HCT116 (cell line): Measurements from ENCODE around the gene FTCDNL1. TPM values are rescaled to one million over a fixed set of nuclear protein-coding genes. Genes with fewer than 3 reads are reported as not detected.

Source experiments
- ATAC-seq: fragments of 200-7000 bp; cut with Tn5 transposase; 2 replicates; pipeline ENCODE4 v1.9.1; 2020; ENCODE audit warnings: mild to moderate bottlenecking, moderate library complexity
- BruUV-seq: library from RNA; stranded (reverse); fragments of 400-500 nt; replicated peaks from 2 replicates; lab custom pipeline; 2021; lab: Mats Ljungman, UMichigan
- CTCF ChIA-PET: fragments of 300-600 bp; sonication (Branson Sonifier 250); formaldehyde crosslinking; loops from one replicate; lab custom pipeline; 2021; ENCODE audit warnings: antibody characterized with exemption; lab: Charles Lee
- POLR2A ChIA-PET: fragments of 300-600, 350-600 bp; sonication (Branson Sonifier 250); formaldehyde crosslinking; loops from one replicate; lab custom pipeline; 2021; ENCODE audit warnings: antibody characterized with exemption; lab: Charles Lee
- RAD21 ChIA-PET, 2 experiments: fragments of 300-600 bp; sonication (Branson Sonifier 250); formaldehyde crosslinking; loops; one replicate each; lab custom pipeline; 2023; ENCODE audit warnings: low total read pairs in 2 of 2; ENCODE audit not compliant: uncharacterized antibody in 2 of 2, unreplicated experiment in 2 of 2, low non-redundant PET in 1 of 2; lab: Charles Lee
- DNase-seq: peaks from one replicate; pipeline ENCODE4 v3.0.0-alpha.2; 2010; ENCODE audit warnings: low read depth, low spot score
- H2AFZ ChIP-seq: fragments of 200-600 bp; shearing (Covaris generic), sonication (generic); 2 replicates; pipeline ENCODE4 v1.6.1; 2017; ENCODE audit warnings: low read depth, mixed run types, mixed read lengths, antibody characterized with exemption, low read length; ENCODE audit not compliant: poor library complexity, severe bottlenecking
- H3K27ac ChIP-seq: 2 replicates; pipeline ENCODE4 v1.5.1; 2012; ENCODE audit warnings: low read depth, low read length
- H3K27me3 ChIP-seq: fragments of 200-600 bp; sonication (generic); 2 replicates; pipeline ENCODE4 v1.6.1; 2016; ENCODE audit warnings: mixed run types, low read length, mixed read lengths; ENCODE audit not compliant: insufficient read depth
- H3K36me3 ChIP-seq, 2 experiments: fragments of 200-500 bp in 1 of 2; fragments of 200-600 bp in 1 of 2; sonication (Bioruptor generic) in 1 of 2; sonication (generic) in 1 of 2; 2 replicates each; pipeline versions ENCODE4 v1.5.1 to v1.6.1; 2014 to 2016; ENCODE audit warnings: low read length in 2 of 2, inconsistent platforms in 1 of 2, mixed read lengths in 1 of 2, mixed run types in 1 of 2; ENCODE audit not compliant: insufficient read depth in 2 of 2, control insufficient read depth in 1 of 2
- H3K4me1 ChIP-seq, 2 experiments: fragments of 200-600 bp in 1 of 2; sonication (generic) in 1 of 2; 2 replicates each; pipeline versions ENCODE4 v1.5.1 to v1.6.1; 2012 to 2017; ENCODE audit warnings: low read length in 2 of 2, inconsistent platforms in 1 of 2, mild to moderate bottlenecking in 1 of 2, mixed read lengths in 1 of 2, mixed run types in 1 of 2, moderate library complexity in 1 of 2; ENCODE audit not compliant: insufficient read depth in 2 of 2, control insufficient read depth in 1 of 2
- H3K4me2 ChIP-seq: fragments of 200-600 bp; sonication (generic); 2 replicates; pipeline ENCODE4 v1.6.1; 2017; ENCODE audit warnings: mixed run types, low read length, mixed read lengths
- H3K4me3 ChIP-seq, 2 experiments: fragments of 200-600 bp in 1 of 2; sonication (generic) in 1 of 2; replicated peaks in 1 of 2; 2 replicates each; pipeline ENCODE4 v1.5.1; 2011 to 2016; ENCODE audit warnings: low read length in 2 of 2, control low read depth in 1 of 2, low read depth in 1 of 2, mild to moderate bottlenecking in 1 of 2, mixed read lengths in 1 of 2, mixed run types in 1 of 2
- H3K79me2 ChIP-seq: fragments of 200-600 bp; sonication (generic); 2 replicates; pipeline ENCODE4 v1.6.1; 2017; ENCODE audit warnings: mild to moderate bottlenecking, mixed run types, low read length, moderate library complexity, mixed read lengths; ENCODE audit not compliant: insufficient read depth
- H3K9ac ChIP-seq: fragments of 200-600 bp; sonication (generic); 2 replicates; pipeline ENCODE4 v1.6.1; 2016; ENCODE audit warnings: low read length, mixed read lengths
- H3K9me2 ChIP-seq: fragments of 200-600 bp; sonication (generic), shearing (Covaris generic); 2 replicates; pipeline ENCODE4 v1.6.1; 2017; ENCODE audit warnings: mixed run types, mild to moderate bottlenecking, moderate library complexity; ENCODE audit not compliant: insufficient read depth
- H3K9me3 ChIP-seq, 2 experiments: fragments of 200-500 bp in 1 of 2; fragments of 200-600 bp in 1 of 2; sonication (Bioruptor generic) in 1 of 2; sonication (generic) in 1 of 2; 2 replicates each; pipeline ENCODE4 v1.6.1; 2014 to 2017; ENCODE audit warnings: low read length in 2 of 2, mixed read lengths in 2 of 2, inconsistent platforms in 1 of 2, low read depth in 1 of 2, mild to moderate bottlenecking in 1 of 2, mixed run types in 1 of 2, moderate library complexity in 1 of 2; ENCODE audit not compliant: control insufficient read depth in 1 of 2, insufficient read depth in 1 of 2
- H4K20me1 ChIP-seq: fragments of 200-600 bp; sonication (generic), shearing (Covaris generic); 2 replicates; pipeline ENCODE4 v1.6.1; 2017; ENCODE audit warnings: mixed run types, mild to moderate bottlenecking, moderate library complexity; ENCODE audit not compliant: insufficient read depth
- CBX3 ChIP-seq: IDR thresholded peaks from 2 replicates; pipeline ENCODE4 v1.6.1; 2012; ENCODE audit warnings: low read depth
- CEBPB ChIP-seq: IDR thresholded peaks from 2 replicates; pipeline ENCODE4 v1.6.1; 2012; ENCODE audit warnings: low read depth
- ELF1 ChIP-seq: IDR thresholded peaks from 2 replicates; pipeline ENCODE4 v1.6.1; 2012; ENCODE audit warnings: low read depth, borderline replicate concordance
- EZH2 ChIP-seq: fragments of 200-600 bp; sonication (generic); IDR thresholded peaks from 2 replicates; pipeline ENCODE4 v1.6.1; 2017; ENCODE audit warnings: antibody characterized with exemption, mixed run types
- JUND ChIP-seq: IDR thresholded peaks from 2 replicates; pipeline ENCODE4 v1.6.1; 2012
- POLR2A ChIP-seq: IDR thresholded peaks from 2 replicates; pipeline ENCODE4 v1.7.0; 2011; ENCODE audit warnings: borderline replicate concordance; ENCODE audit not compliant: insufficient read depth, insufficient read length; ENCODE audit errors: extremely low read depth
- POLR2AphosphoS5 ChIP-seq: IDR thresholded peaks from 2 replicates; pipeline ENCODE4 v1.6.1; 2011; ENCODE audit warnings: mild to moderate bottlenecking, low read depth, low read length, moderate library complexity
- RAD21 ChIP-seq: IDR thresholded peaks from 2 replicates; pipeline ENCODE4 v1.6.1; 2012; ENCODE audit warnings: low read depth, mild to moderate bottlenecking
- REST ChIP-seq: IDR thresholded peaks from 2 replicates; pipeline ENCODE4 v1.6.1; 2012; ENCODE audit warnings: low read depth
- SIN3A ChIP-seq: IDR thresholded peaks from 2 replicates; pipeline ENCODE4 v1.6.1; 2012; ENCODE audit warnings: low read depth
- ZFX ChIP-seq: fragments of 450-650 bp; IDR thresholded peaks from 2 replicates; pipeline ENCODE4 v1.6.1; 2017
- ZNF274 ChIP-seq: fragments of 200-500 bp; sonication (Bioruptor generic); IDR thresholded peaks from 2 replicates; pipeline ENCODE4 v1.6.1; 2014; ENCODE audit warnings: mild to moderate bottlenecking, low read depth, low read length, inconsistent platforms
- intact Hi-C: fragments of 100-400 bp; cut with micrococcal nuclease; formaldehyde crosslinking; loops from 2 replicates; pipeline ENCODE4 v1.10.0; 2022
- total RNA-seq: library from RNA; stranded (reverse); gene quantifications from one replicate; pipeline ENCODE4 v1.2.1, GENCODE V29; 2021; ENCODE audit not compliant: unreplicated experiment
- TF ChIP-seq, protein P1 (sequence below): IDR thresholded peaks from 2 replicates; pipeline ENCODE4 v1.6.1; 2011; ENCODE audit warnings: mild to moderate bottlenecking, low read length, moderate library complexity; ENCODE audit not compliant: insufficient replicate concordance; ENCODE audit errors: extremely low read depth
- TF ChIP-seq, protein P2 (sequence below), 3 experiments: fragments of 200-600 bp in 1 of 3; sonication (generic) in 1 of 3; IDR thresholded peaks in 2 of 3; conservative IDR thresholded peaks in 1 of 3; 2 replicates each; pipeline ENCODE4 v1.5.1; 2012 to 2017; ENCODE audit warnings: low read depth in 2 of 3, low read length in 2 of 3, antibody characterized with exemption in 1 of 3, borderline replicate concordance in 1 of 3, control low read depth in 1 of 3, mild to moderate bottlenecking in 1 of 3, mixed read lengths in 1 of 3, mixed run types in 1 of 3, moderate library complexity in 1 of 3; ENCODE audit not compliant: insufficient read depth in 1 of 3

The FTCDNL1 gene
- total RNA-seq, 1 experiment from 2014 or later, result 2.6 TPM

- Histone ChIP-seq H4K20me1 (no peaks in the 10 kb centered on the region), H3K4me3 (no peak overlapping the region), H3K9me2 (no peaks in the 10 kb centered on the region), H3K9ac (no peak overlapping the region), H3K4me2 (no peak overlapping the region), H3K79me2 (no peaks in the 10 kb centered on the region), H3K4me1 (no peaks in the 10 kb centered on the region), H2AFZ (no peak overlapping the region), H3K27me3 (no peaks in the 10 kb centered on the region), H3K9me3 (no peaks in the 10 kb centered on the region), H3K36me3 (no peaks in the 10 kb centered on the region), H3K27ac (no peak overlapping the region)
- ChIA-PET CTCF (no interaction called here), POLR2A (no interaction called here), RAD21 (no interaction called here)
- no peak for DNase-seq
- intact Hi-C loops, result no loop called here
- no peak for ATAC-seq
- no TSS peak for BruUV-seq
- TF ChIP-seq RAD21 (no peak), POLR2AphosphoS5 (no peak), CBX3 (no peak), EZH2 (no peak), JUND (no peak), ZNF274 (no peak)
- TF ChIP-seq, protein P1, sequence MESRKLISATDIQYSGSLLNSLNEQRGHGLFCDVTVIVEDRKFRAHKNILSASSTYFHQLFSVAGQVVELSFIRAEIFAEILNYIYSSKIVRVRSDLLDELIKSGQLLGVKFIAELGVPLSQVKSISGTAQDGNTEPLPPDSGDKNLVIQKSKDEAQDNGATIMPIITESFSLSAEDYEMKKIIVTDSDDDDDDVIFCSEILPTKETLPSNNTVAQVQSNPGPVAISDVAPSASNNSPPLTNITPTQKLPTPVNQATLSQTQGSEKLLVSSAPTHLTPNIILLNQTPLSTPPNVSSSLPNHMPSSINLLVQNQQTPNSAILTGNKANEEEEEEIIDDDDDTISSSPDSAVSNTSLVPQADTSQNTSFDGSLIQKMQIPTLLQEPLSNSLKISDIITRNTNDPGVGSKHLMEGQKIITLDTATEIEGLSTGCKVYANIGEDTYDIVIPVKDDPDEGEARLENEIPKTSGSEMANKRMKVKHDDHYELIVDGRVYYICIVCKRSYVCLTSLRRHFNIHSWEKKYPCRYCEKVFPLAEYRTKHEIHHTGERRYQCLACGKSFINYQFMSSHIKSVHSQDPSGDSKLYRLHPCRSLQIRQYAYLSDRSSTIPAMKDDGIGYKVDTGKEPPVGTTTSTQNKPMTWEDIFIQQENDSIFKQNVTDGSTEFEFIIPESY, result no peak
These were observed 66.5 kb downstream of the FTCDNL1 start for GRCh38 chr2:199784512-199784911.

DNA sequence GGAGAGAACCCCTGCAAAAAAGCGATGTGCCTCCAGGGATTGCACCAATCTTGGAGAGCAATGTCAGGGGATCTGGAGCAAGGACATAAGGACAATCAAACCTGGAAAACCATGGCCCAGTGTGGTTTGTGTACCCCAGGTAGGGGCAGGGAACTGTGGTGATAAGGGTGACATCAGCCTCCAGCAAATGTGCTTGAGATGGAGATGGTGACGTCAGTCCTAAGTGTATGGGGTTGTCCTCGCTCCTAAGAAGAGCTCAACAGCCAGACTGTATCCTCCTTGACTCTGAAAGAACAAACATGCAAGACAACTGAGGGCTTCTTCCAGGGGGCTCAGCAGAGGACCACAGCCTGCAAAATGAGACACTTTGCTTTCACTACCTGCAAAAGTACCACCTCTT, 71.4 kb downstream of the FTCDNL1 start:
- no peak overlapping the region for H3K4me3 ChIP-seq
- H3K4me2 ChIP-seq, result no peak overlapping the region
- H3K9me3 ChIP-seq, result no peaks in the 10 kb centered on the region
- no TSS peak for BruUV-seq
- POLR2A ChIA-PET, result no interaction called here
- intact Hi-C loops, result no loop called here
- no peak overlapping the region for H3K27ac ChIP-seq
- no peaks in the 10 kb centered on the region for H3K4me1 ChIP-seq
- no peaks in the 10 kb centered on the region for H3K27me3 ChIP-seq
- ATAC-seq, result no peak
- H3K36me3 ChIP-seq, result no peaks in the 10 kb centered on the region
- no peaks in the 10 kb centered on the region for H3K9me2 ChIP-seq
- H4K20me1 ChIP-seq, result no peaks in the 10 kb centered on the region
- RAD21 ChIA-PET, result no interaction called here
- H3K79me2 ChIP-seq, result no peaks in the 10 kb centered on the region
- no peak for DNase-seq
- TF ChIP-seq ZNF274, result no peak
- no peak for TF ChIP-seq ZFX
- no peak for TF ChIP-seq SIN3A
- TF ChIP-seq CEBPB, result no peak
- TF ChIP-seq REST, result no peak
- no peak for TF ChIP-seq CBX3
- no peak for TF ChIP-seq ELF1
- no peak for TF ChIP-seq POLR2A
- TF ChIP-seq, protein P2, sequence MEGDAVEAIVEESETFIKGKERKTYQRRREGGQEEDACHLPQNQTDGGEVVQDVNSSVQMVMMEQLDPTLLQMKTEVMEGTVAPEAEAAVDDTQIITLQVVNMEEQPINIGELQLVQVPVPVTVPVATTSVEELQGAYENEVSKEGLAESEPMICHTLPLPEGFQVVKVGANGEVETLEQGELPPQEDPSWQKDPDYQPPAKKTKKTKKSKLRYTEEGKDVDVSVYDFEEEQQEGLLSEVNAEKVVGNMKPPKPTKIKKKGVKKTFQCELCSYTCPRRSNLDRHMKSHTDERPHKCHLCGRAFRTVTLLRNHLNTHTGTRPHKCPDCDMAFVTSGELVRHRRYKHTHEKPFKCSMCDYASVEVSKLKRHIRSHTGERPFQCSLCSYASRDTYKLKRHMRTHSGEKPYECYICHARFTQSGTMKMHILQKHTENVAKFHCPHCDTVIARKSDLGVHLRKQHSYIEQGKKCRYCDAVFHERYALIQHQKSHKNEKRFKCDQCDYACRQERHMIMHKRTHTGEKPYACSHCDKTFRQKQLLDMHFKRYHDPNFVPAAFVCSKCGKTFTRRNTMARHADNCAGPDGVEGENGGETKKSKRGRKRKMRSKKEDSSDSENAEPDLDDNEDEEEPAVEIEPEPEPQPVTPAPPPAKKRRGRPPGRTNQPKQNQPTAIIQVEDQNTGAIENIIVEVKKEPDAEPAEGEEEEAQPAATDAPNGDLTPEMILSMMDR (IDR thresholded peaks at IDR 0.05 in 2 of 3, conservative IDR thresholded peaks at IDR 0.05 in 1 of 3; ENCODE audit: borderline replicate concordance in 1 of 3, insufficient read depth in 1 of 3, low read depth in 2 of 3, low read length in 2 of 3), result no peak
- CTCF ChIA-PET, result no interaction called here
- H3K9ac ChIP-seq, result no peak overlapping the region
- no peak overlapping the region for H2AFZ ChIP-seq
